Aorta (tissue), 5 donors: ENCODE data around the gene AUTS2. TPM values are rescaled to one million over a fixed set of nuclear protein-coding genes. Genes with fewer than 3 reads are reported as not detected.

Experiments used
- ATAC-seq: fragments of 200-7000 bp; cut with Tn5 transposase; one replicate; pipeline ENCODE4 v1.9.1; 2022; ENCODE audit warnings: moderate library complexity; ENCODE audit not compliant: low FRiP score
- DNase-seq, 2 donors: peaks; one replicate each; pipeline ENCODE4 v3.0.0-alpha.2; 2020
- H3K27ac ChIP-seq, 2 donors: one replicate each; pipeline ENCODE4 v1.5.1; 2013; ENCODE audit warnings: low read length in 2 of 2, mild to moderate bottlenecking in 2 of 2, moderate library complexity in 2 of 2, control low read depth in 1 of 2, inconsistent platforms in 1 of 2, low read depth in 1 of 2
- H3K27me3 ChIP-seq, 2 donors: one replicate each; pipeline ENCODE4 v1.6.1; 2013; ENCODE audit warnings: control low read depth in 1 of 2, low read length in 1 of 2, mild to moderate bottlenecking in 1 of 2, moderate library complexity in 1 of 2; ENCODE audit not compliant: insufficient read depth in 2 of 2, control insufficient read depth in 1 of 2
- H3K36me3 ChIP-seq, 2 donors: one replicate each; pipeline ENCODE4 v1.6.1; 2013; ENCODE audit warnings: control low read depth in 1 of 2, low read length in 1 of 2, mild to moderate bottlenecking in 1 of 2; ENCODE audit not compliant: insufficient read depth in 2 of 2, control insufficient read depth in 1 of 2
- H3K4me1 ChIP-seq, 2 donors: one replicate each; pipeline ENCODE4 v1.6.1; 2013; ENCODE audit warnings: low read length in 2 of 2, control low read depth in 1 of 2, mild to moderate bottlenecking in 1 of 2, moderate library complexity in 1 of 2; ENCODE audit not compliant: insufficient read depth in 2 of 2, control insufficient read depth in 1 of 2
- H3K4me3 ChIP-seq, 2 donors: one replicate each; pipeline ENCODE4 v1.5.1; 2013; ENCODE audit warnings: low read length in 2 of 2, control low read depth in 1 of 2, mild to moderate bottlenecking in 1 of 2
- H3K9me3 ChIP-seq: one replicate; pipeline ENCODE4 v1.6.1; 2013; ENCODE audit warnings: mild to moderate bottlenecking, low read length; ENCODE audit not compliant: control insufficient read depth
- WGBS, 2 donors: extraction: QIAGEN DNeasy Blood & Tissue Kit; methylation state at CpG; one replicate each; pipeline ENCODE4 v1.1.7; 2013; 5-methylcytosine and 5-hydroxymethylcytosine counted together
- intact Hi-C, 2 donors: fragments of 100-400 bp; cut with DNase I; formaldehyde crosslinking; loops; one replicate each; pipeline versions ENCODE4 v1.14.2 to v1.15.0; 2022
- polyA plus RNA-seq, 2 donors: library from polyadenylated mRNA; stranded (reverse); fragments of 200-250 nt; gene quantifications; one replicate each; pipeline ENCODE4 v1.2.3, GENCODE V29; 2013
- total RNA-seq, 2 donors: library from RNA; stranded (reverse); fragmentation: NEBNext Ultra II Directional; extraction: Animal tissue kit (Norgen Biotek cat#: 25700); gene quantifications; one replicate each; pipeline ENCODE4 v1.2.1, GENCODE V29; 2021
- donor health status: healthy with polysubstance abuse.
- donor health status: Bipolar disorder and iron deficiency.
- donor health status: DM: no; HTN: no; CAD: no.
- donor health status: DM: no; HTN: no; CAD: no.
- donor health status: DM: yes; HTN: yes; CAD: no.

AUTS2 gene
- total and polyA plus RNA-seq, 4 donors: 3.9 to 102 (median 57.0) TPM

DNA sequence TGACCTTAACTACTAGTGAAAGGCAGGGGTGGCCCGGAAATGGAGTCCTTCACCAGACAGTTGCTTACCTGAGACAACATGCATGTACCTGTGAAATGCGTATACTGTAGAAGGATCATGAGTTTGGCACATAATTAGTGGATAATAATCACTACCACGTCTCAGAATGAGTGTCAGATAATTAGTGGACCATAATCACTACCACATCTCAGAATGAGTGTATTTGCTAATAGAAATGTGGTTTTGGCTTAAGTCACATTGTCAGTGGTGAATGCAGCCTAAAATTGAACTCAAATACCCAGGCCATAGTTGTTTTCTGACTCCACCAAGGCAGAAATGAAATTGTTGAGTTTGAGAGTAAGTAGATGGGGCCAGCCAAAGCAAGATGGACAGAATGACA, 1065.4 kb downstream of the AUTS2 start:
- H3K27ac ChIP-seq: no peak overlapping the region
- intact Hi-C loops: no loop called here
- no peak for DNase-seq
- H3K4me3 ChIP-seq: no peak overlapping the region
- H3K9me3 ChIP-seq: no peaks in the 10 kb centered on the region
- WGBS, 2 donors: 63 to 66% methylated on average over 3 of the region's 3 CpGs
- no peak for ATAC-seq
- no peaks in the 10 kb centered on the region for H3K4me1 ChIP-seq
- no peaks in the 10 kb centered on the region for H3K36me3 ChIP-seq
- no peaks in the 10 kb centered on the region for H3K27me3 ChIP-seq

DNA sequence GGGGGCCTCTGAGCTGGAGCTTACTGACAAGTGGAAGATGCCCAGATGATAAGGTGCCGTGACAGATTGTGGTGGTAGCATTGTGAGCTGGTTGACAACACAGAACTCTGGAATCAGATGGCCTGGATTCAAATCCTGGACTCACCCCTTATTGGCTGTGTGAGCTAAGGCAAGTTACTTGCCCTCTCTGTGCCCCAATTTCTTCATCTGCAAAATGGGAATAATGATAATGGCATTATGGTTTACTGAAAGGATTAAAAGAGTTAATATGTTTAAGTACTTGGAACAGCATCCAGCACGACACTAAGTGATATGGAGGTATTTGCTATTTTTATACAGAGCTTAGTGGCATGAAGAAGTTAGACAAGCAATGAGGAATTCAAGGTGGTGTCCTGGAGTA, 1067.7 kb downstream of the AUTS2 start:
- DNase-seq (no peak), ATAC-seq (no peak)
- Histone ChIP-seq H3K4me3 (no peak overlapping the region), H3K27me3 (no peaks in the 10 kb centered on the region), H3K36me3 (no peaks in the 10 kb centered on the region), H3K9me3 (no peaks in the 10 kb centered on the region), H3K4me1 (no peaks in the 10 kb centered on the region), H3K27ac (no peak overlapping the region)
- 90 to 91% methylated on average over 2 of the region's 2 CpGs for WGBS, 2 donors
- intact Hi-C loops: no loop called here

- 70 to 71% methylated on average over 2 of the region's 2 CpGs for WGBS, 2 donors
- H3K27ac ChIP-seq: no peak overlapping the region
- no peaks in the 10 kb centered on the region for H3K4me1 ChIP-seq
- DNase-seq: no peak
- no peak overlapping the region for H3K4me3 ChIP-seq
- ATAC-seq: no peak
- H3K36me3 ChIP-seq: no peaks in the 10 kb centered on the region
- H3K27me3 ChIP-seq: no peaks in the 10 kb centered on the region
- H3K9me3 ChIP-seq: no peaks in the 10 kb centered on the region
- intact Hi-C loops: no loop called here
Observed at GRCh38 chr7:70667406-70667805, 1069.1 kb downstream of the AUTS2 start.

DNA sequence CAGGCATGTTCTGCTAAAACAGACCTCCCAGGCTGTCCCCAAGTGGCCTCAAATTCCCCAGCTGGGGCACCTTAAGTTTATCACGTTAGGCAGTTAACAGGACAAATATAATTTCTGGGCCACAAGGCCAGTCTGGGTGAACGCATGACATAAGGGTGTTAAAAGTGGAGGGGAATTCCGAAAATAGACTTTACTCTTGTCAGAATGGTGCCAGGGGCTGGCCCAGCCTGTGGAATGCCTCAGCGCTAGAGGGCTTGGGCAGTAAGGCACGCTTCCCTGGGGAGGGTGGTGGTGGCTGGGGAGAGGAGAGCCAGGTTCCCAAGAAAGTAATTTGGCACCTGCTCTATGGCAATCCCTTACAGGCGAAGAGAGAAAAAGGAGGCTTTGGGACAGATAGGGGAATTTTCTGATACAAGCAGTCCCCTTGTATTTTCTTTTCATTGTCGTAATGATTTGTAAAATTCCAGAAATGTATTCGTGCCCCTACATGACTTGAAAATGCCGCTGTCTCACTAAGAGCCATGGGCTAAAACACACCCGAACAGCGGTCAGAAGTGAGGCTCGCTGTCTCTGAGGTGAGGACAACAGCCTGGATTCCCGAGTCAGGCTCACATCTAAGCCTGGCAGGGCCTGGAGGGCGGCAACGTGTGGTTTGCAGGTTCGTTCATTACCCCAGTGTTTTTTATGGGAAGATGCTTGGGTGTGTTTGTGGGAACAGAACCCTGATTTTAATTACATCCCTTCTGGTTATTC, 1070.5 kb downstream of the AUTS2 start:
- no peaks in the 10 kb centered on the region for H3K4me1 ChIP-seq
- intact Hi-C loops: no loop called here
- H3K27me3 ChIP-seq: no peaks in the 10 kb centered on the region
- ATAC-seq (peak; percentile 84), DNase-seq (peak; percentile 81 to 88)
- H3K36me3 ChIP-seq: no peaks in the 10 kb centered on the region
- no peak overlapping the region for H3K4me3 ChIP-seq
- H3K27ac ChIP-seq: peak overlapping the region in 1 of 2 donors; percentile 20
- WGBS, 2 donors: 9 to 10% methylated on average over 16 of the region's 16 CpGs
- no peaks in the 10 kb centered on the region for H3K9me3 ChIP-seq

- Histone ChIP-seq H3K4me1 (no peaks in the 10 kb centered on the region), H3K9me3 (no peaks in the 10 kb centered on the region), H3K4me3 (no peak overlapping the region), H3K27me3 (no peaks in the 10 kb centered on the region), H3K27ac (no peak overlapping the region), H3K36me3 (no peaks in the 10 kb centered on the region)
- ATAC-seq (no peak), DNase-seq (no peak)
- 91 to 92% methylated on average over 8 of the region's 8 CpGs for WGBS, 2 donors
- intact Hi-C loops: no loop called here
Observed at GRCh38 chr7:70669854-70670253, 1071.6 kb downstream of the AUTS2 start.

DNA sequence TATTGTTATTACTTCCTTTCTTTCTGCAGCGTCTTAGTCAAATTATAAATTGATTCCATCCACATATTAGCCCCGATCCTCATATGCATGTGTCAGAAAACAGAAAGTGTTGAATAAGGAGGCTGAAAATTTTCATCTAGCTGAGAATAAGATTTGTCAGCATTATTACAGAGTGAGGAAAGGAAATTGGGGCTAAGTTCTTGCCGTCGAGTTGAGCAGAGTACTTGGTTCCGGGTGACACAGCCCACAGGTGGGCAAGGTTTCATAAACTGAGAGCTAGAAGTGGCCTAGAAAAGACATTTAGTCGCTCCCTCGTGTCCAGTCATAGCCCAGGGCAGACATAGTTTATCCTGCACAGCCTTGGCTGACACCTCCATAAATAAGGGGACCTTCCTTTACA, 1072.0 kb downstream of the AUTS2 start:
- Histone ChIP-seq H3K4me1 (no peaks in the 10 kb centered on the region), H3K9me3 (no peaks in the 10 kb centered on the region), H3K27me3 (no peaks in the 10 kb centered on the region), H3K36me3 (no peaks in the 10 kb centered on the region), H3K4me3 (no peak overlapping the region), H3K27ac (no peak overlapping the region)
- ATAC-seq (no peak), DNase-seq (no peak)
- intact Hi-C loops: no loop called here
- WGBS, 2 donors: 93 to 95% methylated on average over 7 of the region's 7 CpGs

GRCh38 chr7:70673778-70674570, 1075.7 kb downstream of the AUTS2 start:
- ATAC-seq (no peak), DNase-seq (no peak)
- Histone ChIP-seq H3K4me1 (no peaks in the 10 kb centered on the region), H3K36me3 (no peaks in the 10 kb centered on the region), H3K27me3 (no peaks in the 10 kb centered on the region), H3K27ac (no peak overlapping the region), H3K9me3 (no peaks in the 10 kb centered on the region), H3K4me3 (no peak overlapping the region)
- intact Hi-C loops: no loop called here
- WGBS, 2 donors: 94 to 96% methylated on average over 11 of the region's 11 CpGs

DNA sequence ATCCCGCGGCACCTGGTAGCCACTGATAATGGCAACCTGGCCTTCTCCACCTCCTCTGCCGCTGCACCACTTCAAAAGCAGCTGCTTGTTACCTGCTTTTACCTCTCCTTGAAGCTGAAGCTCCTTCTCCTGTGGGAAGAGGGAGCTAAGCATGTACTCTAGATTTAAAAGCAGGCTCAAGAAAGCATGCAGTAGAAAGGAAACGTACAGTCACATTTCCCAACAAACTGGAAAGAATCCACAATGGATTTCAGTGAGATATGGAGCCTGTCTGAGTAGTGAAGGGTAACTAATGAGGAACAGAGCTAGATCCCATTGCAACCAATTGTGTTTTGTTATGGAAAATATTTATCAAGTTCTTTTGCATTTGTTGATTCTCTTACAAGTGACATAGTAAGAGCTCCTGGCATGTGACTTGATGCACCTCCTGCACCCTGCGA, 1076.3 kb downstream of the AUTS2 start:
- no peaks in the 10 kb centered on the region for H3K27me3 ChIP-seq
- H3K36me3 ChIP-seq: no peaks in the 10 kb centered on the region
- ATAC-seq (no peak), DNase-seq (no peak)
- no peak overlapping the region for H3K27ac ChIP-seq
- no peak overlapping the region for H3K4me3 ChIP-seq
- WGBS, 2 donors: 82 to 84% methylated on average over 5 of the region's 5 CpGs
- no peaks in the 10 kb centered on the region for H3K4me1 ChIP-seq
- no peaks in the 10 kb centered on the region for H3K9me3 ChIP-seq
- intact Hi-C loops: no loop called here

DNA sequence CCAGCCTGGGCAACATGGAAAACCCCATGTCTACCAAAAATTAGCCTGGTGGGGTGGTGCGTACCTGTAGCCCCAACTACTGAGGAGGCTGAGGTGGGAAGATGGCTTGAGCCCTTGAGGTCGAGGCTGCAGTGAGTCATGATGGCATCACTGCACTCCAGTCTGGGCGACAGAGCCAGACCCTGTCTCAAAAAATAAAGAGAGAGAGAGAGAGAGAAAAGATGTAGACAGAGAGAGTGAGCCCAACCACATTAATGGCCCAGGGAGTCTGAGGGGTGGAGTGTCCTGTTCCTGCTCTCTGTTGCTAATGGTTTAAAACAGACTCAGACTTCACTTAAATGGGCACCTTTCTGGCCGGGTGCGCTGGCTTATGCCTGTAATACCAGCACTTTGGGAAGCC, 1078.0 kb downstream of the AUTS2 start:
- intact Hi-C loops: no loop called here
- Histone ChIP-seq H3K4me1 (no peaks in the 10 kb centered on the region), H3K4me3 (no peak overlapping the region), H3K27me3 (no peaks in the 10 kb centered on the region), H3K36me3 (no peaks in the 10 kb centered on the region), H3K27ac (no peak overlapping the region), H3K9me3 (no peaks in the 10 kb centered on the region)
- WGBS, 2 donors: 86 to 89% methylated on average over 5 of the region's 5 CpGs
- DNase-seq (no peak), ATAC-seq (no peak)
